T-cell (primary cell): ENCODE data around the gene C11orf54. TPM values are rescaled to one million over a fixed set of nuclear protein-coding genes. Genes with fewer than 3 reads are reported as not detected.

Experiments
- ATAC-seq, 4 experiments: fragments of 200-7000 bp in 3 of 4; fragments of 150-1000 bp in 1 of 4; cut with Tn5 transposase; replicated peaks in 1 of 4; 1 replicate in 3 of 4; 2 replicates in 1 of 4; pipeline ENCODE4 v1.10.0; 2021; ENCODE audit warnings: moderate library complexity in 3 of 4, mild to moderate bottlenecking in 2 of 4, moderate number of reproducible peaks in 1 of 4
- CTCF ChIA-PET, 2 donors: fragments of 300-600 bp; sonication (Branson Sonifier 250); formaldehyde crosslinking; loops; one replicate each; lab custom pipeline; 2022; ENCODE audit warnings: antibody characterized with exemption in 2 of 2; lab: Charles Lee
- POLR2A ChIA-PET, 2 donors: fragments of 300-600 bp; sonication (Branson Sonifier 250); formaldehyde crosslinking; loops; one replicate each; lab custom pipeline; 2022; ENCODE audit warnings: antibody characterized with exemption in 2 of 2; lab: Charles Lee
- DNase-seq, 35 experiments: peaks; one replicate each; pipeline versions ENCODE4 v3.0.0 to v3.0.0-alpha.2; 2013 to 2023
- H3K27ac ChIP-seq: one replicate; pipeline ENCODE4 v1.5.1; 2013; ENCODE audit warnings: low read length
- H3K27me3 ChIP-seq, 2 experiments: replicated peaks in 1 of 2; 1 replicate in 1 of 2; 2 replicates in 1 of 2; pipeline versions ENCODE4 v1.6.1 to v1.7.0; 2013; ENCODE audit warnings: low read length in 1 of 2, mixed read lengths in 1 of 2; ENCODE audit not compliant: control insufficient read depth in 2 of 2, insufficient read depth in 2 of 2; ENCODE audit errors: extremely low read depth in 1 of 2
- H3K36me3 ChIP-seq, 2 donors: 1 replicate in 1 of 2; 2 replicates in 1 of 2; pipeline versions ENCODE4 v1.6.1 to v1.7.0; 2013; ENCODE audit warnings: low read length in 1 of 2; ENCODE audit not compliant: control insufficient read depth in 2 of 2, insufficient read depth in 1 of 2; ENCODE audit errors: extremely low read depth in 1 of 2
- H3K4me1 ChIP-seq, 2 experiments: 1 replicate in 1 of 2; 2 replicates in 1 of 2; pipeline versions ENCODE4 v1.6.1 to v1.7.0; 2013; ENCODE audit warnings: low read length in 2 of 2, mixed read lengths in 1 of 2; ENCODE audit not compliant: insufficient read depth in 2 of 2, control insufficient read depth in 1 of 2; ENCODE audit errors: extremely low read depth in 1 of 2
- H3K4me3 ChIP-seq, 2 donors: 1 replicate in 1 of 2; 2 replicates in 1 of 2; pipeline versions ENCODE4 v1.5.1 to v1.7.0; 2013; ENCODE audit warnings: mild to moderate bottlenecking in 2 of 2, low read length in 1 of 2, moderate library complexity in 1 of 2; ENCODE audit not compliant: control insufficient read depth in 1 of 2; ENCODE audit errors: extremely low read depth in 1 of 2
- H3K9me3 ChIP-seq: 2 replicates; pipeline ENCODE4 v1.7.0; 2013
- H3K27ac Mint-ChIP-seq, 2 donors: one replicate each; pipeline ENCODE4 v1.8.0; 2020 to 2021; ENCODE audit warnings: mild to moderate bottlenecking in 2 of 2, mixed read lengths in 2 of 2
- H3K27me3 Mint-ChIP-seq, 2 donors: one replicate each; pipeline ENCODE4 v1.8.0; 2021 to 2022; ENCODE audit warnings: mixed read lengths in 2 of 2
- H3K36me3 Mint-ChIP-seq: one replicate; pipeline ENCODE4 v1.8.0; 2021; ENCODE audit warnings: mixed read lengths
- H3K4me1 Mint-ChIP-seq, 3 donors: one replicate each; pipeline ENCODE4 v1.8.0; 2020 to 2022; ENCODE audit warnings: mixed read lengths in 3 of 3, mild to moderate bottlenecking in 1 of 3
- H3K4me3 Mint-ChIP-seq, 3 donors: one replicate each; pipeline ENCODE4 v1.8.0; 2020 to 2022; ENCODE audit warnings: mild to moderate bottlenecking in 3 of 3, mixed read lengths in 3 of 3, moderate library complexity in 3 of 3
- H3K9me3 Mint-ChIP-seq, 3 donors: one replicate each; pipeline ENCODE4 v1.8.0; 2020 to 2022; ENCODE audit warnings: mixed read lengths in 3 of 3
- WGBS: methylation state at CpG from one replicate; pipeline ENCODE4 v1.1.5; 2013; ENCODE audit warnings: missing lambda C conversion rate; ENCODE audit not compliant: insufficient coverage; 5-methylcytosine and 5-hydroxymethylcytosine counted together
- total RNA-seq, 35 experiments: library from RNA in 6 of 35; stranded (reverse) in 6 of 35; fragments of 120-200 nt in 1 of 35; gene quantifications; one replicate each; pipeline versions ENCODE4 v1.2.1 to v1.2.4 and lab custom pipeline; 2013 to 2026

The C11orf54 gene
- total RNA-seq, 5 donors from 2014 or later (not counting 1 experiment from before 2014, with no cell fraction given) = 15.3 to 30.8 (median 27.4) TPM

GRCh38 chr11:93730108-93731107 is 11.1 kb upstream of the C11orf54 start:
- CTCF ChIA-PET = interaction anchor here in 1 of 2 donors (1.0 kb wide), 1 partner anchor 11 kb away, joined by 3 read pairs; the partner anchor contains the start of genes C11orf54 and TAF1D
- Histone ChIP-seq H3K4me3 (no peak overlapping the region), H3K27ac (no peak overlapping the region), H3K4me1 (peaks cover 0 to 12% of the 10 kb centered on the region in 2 experiments), H3K27me3 (no peaks in the 10 kb centered on the region), H3K9me3 (no peaks in the 10 kb centered on the region), H3K36me3 (peaks cover under 1 to 87% of the 10 kb centered on the region in 2 donors)
- H3K4me3 Mint-ChIP-seq = no peak overlapping the region
- H3K27me3 Mint-ChIP-seq = no peaks in the 10 kb centered on the region
- H3K27ac Mint-ChIP-seq = peak overlapping the region; percentile 55 to 80
- H3K9me3 Mint-ChIP-seq = no peaks in the 10 kb centered on the region
- ATAC-seq = no peak
- peaks cover 70% of the 10 kb centered on the region for H3K36me3 Mint-ChIP-seq
- POLR2A ChIA-PET = interaction anchor here (0.7 to 3.1 kb wide), 3 partner anchors 10 to 66 kb away, joined by 3 to 24 read pairs (median 4); partner anchors contain the start of genes C11orf54 (in 1 of the 2), MED17 (in 1 of the 2) and TAF1D (in 1 of the 2)
- no CpG with 5 or more reads among the region's 5 CpGs for WGBS
- peaks cover 8 to 30% (median 25%) of the 10 kb centered on the region in 3 donors for H3K4me1 Mint-ChIP-seq
- no peak for DNase-seq

DNA sequence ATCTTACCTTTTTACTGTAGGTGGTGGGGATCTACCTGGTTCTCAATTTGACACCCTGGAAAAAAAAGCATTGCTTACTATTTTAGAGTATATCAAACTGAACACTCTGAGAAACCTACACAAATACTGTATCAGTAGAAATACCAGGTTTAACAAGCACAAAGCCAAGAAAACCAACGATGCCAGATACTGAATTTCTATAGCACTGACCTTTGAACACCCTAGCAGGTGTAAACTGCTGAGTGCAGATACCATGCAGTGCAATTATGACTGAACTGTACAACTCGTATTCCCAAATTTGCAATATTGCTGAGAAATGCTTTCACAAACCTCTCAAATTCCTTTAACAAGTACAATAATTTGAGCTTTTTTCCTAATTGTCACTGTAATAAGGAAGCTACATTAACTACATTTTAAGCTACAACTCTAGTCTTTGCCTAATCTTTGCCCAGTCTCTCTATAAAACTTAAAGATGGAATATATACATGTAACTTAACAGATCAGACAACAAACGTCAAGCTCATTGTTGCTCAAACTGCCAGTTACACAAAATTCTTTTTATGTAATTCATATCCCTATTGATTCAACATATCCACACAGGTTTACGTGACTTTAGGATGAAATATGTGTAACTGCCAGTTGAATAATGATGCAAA is 9.1 kb upstream of the C11orf54 start:
- Histone ChIP-seq H3K4me3 (no peak overlapping the region), H3K4me1 (peaks cover 8 to 13% of the 10 kb centered on the region in 2 experiments), H3K36me3 (peaks cover 3 to 96% of the 10 kb centered on the region in 2 donors), H3K27me3 (no peaks in the 10 kb centered on the region), H3K9me3 (no peaks in the 10 kb centered on the region), H3K27ac (no peak overlapping the region)
- ATAC-seq (no peak), DNase-seq (no peak)
- Mint-ChIP-seq H3K9me3 (no peaks in the 10 kb centered on the region), H3K4me1 (peaks cover 24 to 46% (median 42%) of the 10 kb centered on the region in 3 donors), H3K36me3 (peaks cover 77% of the 10 kb centered on the region), H3K27me3 (no peaks in the 10 kb centered on the region), H3K27ac (peak overlapping the region; percentile 52 to 69), H3K4me3 (no peak overlapping the region)
- WGBS = 50% methylated on average over 1 of the region's 4 CpGs
- ChIA-PET CTCF (interaction anchor here in 1 of 2 donors (0.8 to 1.0 kb wide), 2 partner anchors 9 to 52 kb away, joined by 3 read pairs; partner anchors contain the start of genes C11orf54 and MED17), POLR2A (interaction anchor here (0.6 to 3.1 kb wide), 3 partner anchors 9 to 12 kb away, joined by 3 to 24 read pairs (median 6); partner anchors contain the start of genes C11orf54 (in 2 of the 2) and TAF1D (in 2 of the 2))

- H3K4me1 ChIP-seq = peaks cover 15% of the 10 kb centered on the region in 2 experiments
- peak overlapping the region; percentile 27 for H3K27ac ChIP-seq
- ChIA-PET CTCF (no interaction called here), POLR2A (no interaction called here)
- no peaks in the 10 kb centered on the region for H3K9me3 Mint-ChIP-seq
- no peaks in the 10 kb centered on the region for H3K27me3 Mint-ChIP-seq
- H3K36me3 ChIP-seq = peaks cover 3 to 96% of the 10 kb centered on the region in 2 donors
- no peak overlapping the region for H3K4me3 Mint-ChIP-seq
- H3K27me3 ChIP-seq = no peaks in the 10 kb centered on the region
- peak overlapping the region; percentile 61 to 66 for H3K27ac Mint-ChIP-seq
- DNase-seq (no peak), ATAC-seq (no peak)
- 38% methylated on average over 5 of the region's 6 CpGs for WGBS
- peaks cover 81% of the 10 kb centered on the region for H3K36me3 Mint-ChIP-seq
- no peak overlapping the region for H3K4me3 ChIP-seq
- H3K9me3 ChIP-seq = no peaks in the 10 kb centered on the region
- peaks cover 35 to 57% (median 54%) of the 10 kb centered on the region in 3 donors for H3K4me1 Mint-ChIP-seq
These were observed 8.0 kb upstream of the C11orf54 start for GRCh38 chr11:93733474-93733873.

DNA sequence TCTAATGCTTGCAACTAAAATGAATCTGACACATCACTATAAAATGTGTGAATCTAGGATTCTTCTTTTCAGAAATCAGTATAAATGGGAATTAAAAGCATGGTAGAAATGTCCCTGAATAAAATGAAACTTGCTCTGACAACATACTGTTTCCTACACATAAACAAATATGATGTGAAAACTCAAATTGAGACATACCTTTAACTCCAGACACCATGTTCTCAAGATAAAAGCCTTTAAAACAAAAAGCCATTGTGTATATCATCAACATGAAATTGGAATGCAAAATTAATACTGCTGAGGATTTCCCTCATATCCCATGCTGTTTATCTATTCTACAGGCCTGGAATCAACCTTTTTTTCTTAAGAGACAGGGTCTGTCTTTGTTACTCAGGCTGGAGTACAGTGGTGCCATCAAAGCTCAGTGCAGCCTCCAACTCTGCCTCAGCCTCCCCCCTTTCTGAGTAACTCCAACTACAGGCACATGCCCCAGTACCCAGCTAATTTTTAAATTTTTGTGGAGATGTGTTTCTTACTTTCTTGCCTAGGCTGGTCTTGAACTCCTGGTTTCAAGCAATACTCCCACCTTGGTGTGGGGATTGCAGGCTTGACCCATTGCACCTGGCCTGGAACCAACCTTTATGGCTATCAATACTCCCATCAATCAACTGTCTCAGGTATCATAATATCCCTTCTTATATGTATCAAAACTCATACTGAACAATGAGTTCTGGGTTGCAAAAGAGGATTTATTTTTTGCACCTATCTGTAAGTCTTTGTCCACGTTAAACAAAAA is 6.8 kb upstream of the C11orf54 start:
- H3K4me1 ChIP-seq = peaks cover 18 to 26% of the 10 kb centered on the region in 2 experiments
- H3K4me3 Mint-ChIP-seq = no peak overlapping the region
- POLR2A ChIA-PET = no interaction called here

DNA sequence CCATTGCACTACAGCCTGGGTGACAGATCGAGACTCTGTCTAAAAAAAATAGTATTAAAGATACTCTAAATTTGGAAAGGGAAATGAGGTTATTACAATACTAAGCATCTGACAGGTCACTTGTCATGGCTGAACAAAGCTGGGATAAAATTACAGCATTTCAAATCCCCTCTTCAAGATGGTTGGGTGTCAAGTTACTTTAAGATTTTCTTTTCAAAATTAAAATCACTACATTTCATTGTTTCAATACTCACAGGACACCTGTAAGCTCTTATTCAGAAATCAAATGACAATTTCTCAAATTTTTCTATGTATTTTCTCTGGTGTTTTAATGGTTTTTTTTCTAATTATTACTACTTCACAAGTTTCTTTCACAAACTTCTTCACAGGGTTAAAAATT is 5.8 kb upstream of the C11orf54 start:
- peaks cover 5 to 81% of the 10 kb centered on the region in 2 donors for H3K36me3 ChIP-seq
- H3K27me3 ChIP-seq = no peaks in the 10 kb centered on the region
- DNase-seq = no peak
- H3K4me3 Mint-ChIP-seq = no peak overlapping the region
- peak overlapping the region; percentile 32 for H3K27ac ChIP-seq
- H3K27me3 Mint-ChIP-seq = no peaks in the 10 kb centered on the region
- H3K27ac Mint-ChIP-seq = peak overlapping the region; percentile 48 to 78
- H3K4me1 ChIP-seq = peaks cover 24 to 32% of the 10 kb centered on the region in 2 experiments
- POLR2A ChIA-PET = interaction anchor here in 1 of 2 donors (0.6 kb wide), 1 partner anchor 90 kb away, joined by 13 read pairs; no protein-coding TSS in a partner anchor
- H3K4me3 ChIP-seq = no peak overlapping the region
- peaks cover 74% of the 10 kb centered on the region for H3K36me3 Mint-ChIP-seq
- no peaks in the 10 kb centered on the region for H3K9me3 ChIP-seq
- no peak for ATAC-seq
- H3K4me1 Mint-ChIP-seq = peaks cover 56 to 77% (median 73%) of the 10 kb centered on the region in 3 donors
- no peaks in the 10 kb centered on the region for H3K9me3 Mint-ChIP-seq
- CTCF ChIA-PET = interaction anchor here in 1 of 2 donors (0.6 kb wide), 1 partner anchor 14 kb away, joined by 4 read pairs; no protein-coding TSS in a partner anchor
- no CpG with 5 or more reads among the region's 1 CpG for WGBS

More for the DNA sequence above, 6.8 kb upstream of the C11orf54 start:
- CTCF ChIA-PET = interaction anchor here in 1 of 2 donors (0.6 kb wide), 1 partner anchor 13 kb away, joined by 4 read pairs; no protein-coding TSS in a partner anchor
- ATAC-seq (no peak), DNase-seq (no peak)
- Mint-ChIP-seq H3K27ac (peak overlapping the region; percentile 44 to 61), H3K4me1 (peaks cover 47 to 68% (median 65%) of the 10 kb centered on the region in 3 donors), H3K36me3 (peaks cover 80% of the 10 kb centered on the region), H3K9me3 (no peaks in the 10 kb centered on the region), H3K27me3 (no peaks in the 10 kb centered on the region)
- Histone ChIP-seq H3K36me3 (peaks cover 5 to 91% of the 10 kb centered on the region in 2 donors), H3K27ac (peak overlapping the region; percentile 27), H3K27me3 (no peaks in the 10 kb centered on the region), H3K9me3 (no peaks in the 10 kb centered on the region), H3K4me3 (no peak overlapping the region)
- WGBS = no CpG with 5 or more reads among the region's 1 CpG
